NCI-H146 treated with DMSO at 0.1 percent for 48 hours (cell line): ENCODE measurements around the gene FUBP3.
"Not testable (repeated sequence)": the region's sequence is repeated elsewhere in the genome, so short reads cannot be mapped to it uniquely, and the experiment has no call there.

Experiments used
- DNase-seq: peaks from one replicate; lab custom pipeline; 2025; ENCODE audit not compliant: unreplicated experiment; lab: John Stamatoyannopoulos, UW

The FUBP3 gene

DNA sequence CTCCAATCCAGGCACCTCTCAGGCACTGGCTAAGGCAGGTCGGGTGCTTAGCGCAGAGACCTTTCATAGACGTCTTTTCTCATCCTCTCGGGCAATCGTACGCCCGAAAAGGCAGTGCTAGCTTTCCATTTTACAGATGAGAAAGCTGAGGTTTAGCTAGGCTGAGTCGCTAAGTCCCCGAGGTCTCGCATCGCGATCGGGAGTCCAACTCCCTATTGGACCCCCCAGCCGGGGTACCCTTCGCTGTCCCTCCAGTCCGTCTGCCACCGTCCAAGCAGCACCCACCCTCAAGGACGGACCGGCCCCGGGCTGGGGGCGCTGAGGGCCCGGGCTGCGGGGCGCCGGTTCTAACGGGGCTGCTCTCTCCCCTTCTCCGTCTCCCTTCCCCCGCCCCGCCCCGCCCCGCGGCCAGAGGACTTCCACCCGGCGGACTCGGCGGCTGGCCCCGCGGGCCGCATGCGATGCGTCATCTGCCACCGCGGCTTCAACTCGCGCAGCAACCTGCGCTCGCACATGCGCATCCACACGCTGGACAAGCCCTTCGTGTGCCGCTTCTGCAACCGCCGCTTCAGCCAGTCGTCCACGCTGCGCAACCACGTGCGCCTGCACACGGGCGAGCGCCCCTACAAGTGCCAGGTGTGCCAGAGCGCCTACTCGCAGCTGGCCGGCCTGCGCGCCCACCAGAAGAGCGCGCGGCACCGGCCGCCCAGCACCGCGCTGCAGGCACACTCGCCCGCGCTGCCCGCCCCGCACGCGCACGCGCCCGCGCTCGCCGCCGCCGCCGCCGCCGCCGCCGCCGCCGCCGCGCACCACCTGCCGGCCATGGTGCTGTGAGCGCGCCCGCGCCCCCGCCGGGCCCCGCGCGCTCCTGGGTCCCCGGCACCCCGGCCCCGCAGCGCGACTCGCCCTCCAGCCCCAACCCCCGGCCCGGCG, 101.7 kb downstream of the FUBP3 start:
- peak; percentile 19 for DNase-seq

DNA sequence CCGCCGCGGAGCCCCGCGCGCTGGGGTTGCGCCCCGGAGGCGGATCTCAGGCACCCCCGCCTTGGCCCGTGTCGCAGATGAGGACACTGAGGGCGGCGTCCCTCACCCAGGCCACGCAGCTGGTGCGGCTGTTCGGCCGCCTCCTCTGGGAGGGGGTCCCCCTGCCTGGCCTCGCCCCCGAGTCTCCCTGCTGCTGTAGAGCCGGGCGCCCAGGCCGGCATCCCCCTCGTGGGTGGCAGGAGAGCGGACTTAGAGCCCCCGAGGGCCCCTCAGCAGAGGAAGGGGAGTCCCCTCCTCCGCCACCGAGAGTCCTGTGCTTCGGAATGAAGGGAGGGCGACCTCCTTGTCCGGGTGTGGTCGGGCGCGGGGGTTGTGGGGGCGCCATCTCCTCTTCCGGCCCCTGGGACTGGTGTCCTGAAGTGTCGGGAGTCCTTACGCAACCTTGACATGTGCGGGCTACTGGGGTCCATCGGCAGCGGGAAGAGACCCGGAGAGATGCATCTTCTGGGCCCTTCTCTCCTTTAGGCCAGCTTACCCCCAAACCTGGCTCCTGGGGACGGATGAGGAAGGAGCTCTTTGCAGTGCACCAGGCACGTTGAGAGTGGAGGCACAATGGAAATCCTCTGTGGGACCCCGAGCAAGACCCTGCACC, 102.5 kb downstream of the FUBP3 start:
- no peak for DNase-seq

DNA sequence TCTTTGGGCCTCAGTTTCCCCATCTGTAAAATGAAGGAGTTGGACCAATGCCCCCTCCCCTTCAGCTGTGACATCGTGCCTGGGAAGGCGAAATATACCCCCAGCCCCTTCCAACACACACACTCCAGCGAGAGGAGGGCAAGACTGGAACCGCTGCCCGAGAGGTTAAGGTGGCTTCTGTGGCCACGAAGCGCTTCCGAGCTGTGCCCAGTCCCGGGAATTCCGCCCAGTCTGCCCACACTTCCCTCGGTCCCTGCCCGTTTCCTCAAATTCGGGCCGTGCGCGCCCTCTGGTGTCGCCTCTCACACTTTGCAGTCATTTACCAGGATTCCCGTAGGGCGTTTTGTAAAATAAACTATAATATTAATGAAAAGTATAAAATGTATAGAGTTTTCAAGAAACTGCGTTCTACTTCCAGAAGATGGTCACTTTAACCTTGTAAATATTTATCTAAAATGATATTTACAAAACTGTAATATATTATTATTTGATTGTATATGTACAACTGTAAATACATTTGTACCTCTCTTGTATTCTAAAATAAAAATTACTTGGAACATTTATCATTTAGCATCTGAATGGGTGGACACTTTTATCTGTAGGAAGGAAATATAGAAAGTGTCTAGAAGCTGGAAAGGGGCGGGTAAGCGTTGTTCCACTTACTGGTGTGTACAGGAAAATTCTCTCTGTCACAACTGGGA, 103.2 kb downstream of the FUBP3 start:
- peak; percentile 48 for DNase-seq

DNA sequence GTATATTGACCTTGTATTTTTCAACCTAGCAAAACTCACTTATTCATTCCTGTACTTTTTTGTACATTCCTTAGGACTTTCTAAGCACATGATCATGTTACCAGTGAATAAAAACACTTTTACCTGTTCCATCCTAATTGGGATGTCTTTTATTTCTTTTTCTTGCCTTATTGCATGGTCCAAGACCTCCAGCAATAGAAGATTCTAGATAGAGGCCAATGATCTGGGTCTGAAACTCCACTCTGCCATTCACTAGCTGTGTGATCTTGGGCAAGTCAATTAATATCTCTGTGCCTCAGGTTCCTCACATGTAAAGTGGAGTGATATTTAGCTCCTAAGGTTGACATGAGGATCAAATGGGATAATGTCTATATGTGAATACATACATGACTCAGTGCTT, 105.7 kb downstream of the FUBP3 start:
- no peak for DNase-seq

DNA sequence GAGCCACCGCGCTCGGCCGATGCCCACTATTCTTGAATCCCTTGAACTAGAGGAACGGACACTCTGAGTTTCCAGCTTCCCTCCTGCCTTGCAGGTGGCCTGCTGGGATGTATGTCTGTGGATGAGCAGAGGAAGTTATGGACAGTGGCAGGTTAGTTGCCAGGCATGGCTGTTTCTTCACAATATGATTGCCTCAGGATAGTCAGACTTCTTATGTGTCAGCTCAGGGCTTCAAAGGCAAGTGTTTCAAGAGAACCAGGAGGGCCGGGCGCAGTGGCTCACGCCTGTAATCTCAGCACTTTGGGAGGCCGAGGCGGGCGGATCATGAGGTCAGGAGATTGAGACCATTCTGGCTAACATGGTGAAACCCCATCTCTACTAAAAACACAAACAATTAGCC, 106.6 kb downstream of the FUBP3 start:
- not testable (repeated sequence) for DNase-seq

DNA sequence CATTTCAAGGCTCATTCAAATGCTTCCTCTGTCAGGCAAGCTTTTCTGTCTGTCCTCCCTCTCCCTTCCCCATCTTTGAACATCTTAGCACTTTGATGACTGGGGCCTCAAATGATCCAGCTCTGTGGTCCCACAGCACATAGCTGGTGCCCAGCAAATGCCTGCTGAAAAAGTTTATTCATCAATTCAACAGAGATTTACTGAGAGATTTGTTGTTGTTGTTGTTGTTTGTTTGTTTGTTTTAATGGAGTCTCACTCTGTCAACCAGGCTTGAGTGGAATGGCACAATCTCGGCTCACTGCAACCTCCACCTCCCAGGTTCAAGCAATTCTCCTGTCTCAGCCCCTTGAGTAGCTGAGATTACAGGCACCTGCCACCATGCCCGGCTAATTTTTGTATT, 108.2 kb downstream of the FUBP3 start:
- DNase-seq: no peak
